ENCODE measurements around the gene FAM200A.

Gene FAM200A

GRCh38 chr7:99543916-99544315 is 8.0 kb downstream of the FAM200A start:
- no peak for TF ChIP-seq CTCF (IDR thresholded peaks at IDR 0.05; ENCODE audit: control extremely low read depth, extremely low read depth, low read depth, missing control alignments)
- ChIA-PET POLR2A (no interaction called here), CTCF (no interaction called here)
- DNase-seq (ENCODE audit: extremely low spot score): no peak

GRCh38 chr7:99543081-99543671 is 8.7 kb downstream of the FAM200A start:
- CTCF ChIA-PET: no interaction called here
- no peak for DNase-seq (ENCODE audit: extremely low spot score)
- no peak for TF ChIP-seq CTCF (IDR thresholded peaks at IDR 0.05; ENCODE audit: control extremely low read depth, extremely low read depth, low read depth, missing control alignments)
- POLR2A ChIA-PET: no interaction called here

- TF ChIP-seq CTCF (IDR thresholded peaks at IDR 0.05; ENCODE audit: control extremely low read depth, extremely low read depth, low read depth, missing control alignments): no peak
Observed at GRCh38 chr7:99541212-99541611, 10.7 kb downstream of the FAM200A start.

GRCh38 chr7:99540542-99540941 is 11.4 kb downstream of the FAM200A start:
- CTCF ChIA-PET: interaction anchor here (1.1 to 1.5 kb wide), 3 partner anchors 15 to 17 kb away, joined by 3 to 5 read pairs (median 4); no protein-coding TSS in a partner anchor
- TF ChIP-seq CTCF (IDR thresholded peaks at IDR 0.05; ENCODE audit: control extremely low read depth, extremely low read depth, low read depth, missing control alignments): no peak

More at GRCh38 chr7:99541212-99541611, 10.7 kb downstream of the FAM200A start:
- no peak for DNase-seq (ENCODE audit: extremely low spot score)
- CTCF ChIA-PET: interaction anchor here (1.1 to 1.5 kb wide), 3 partner anchors 15 to 18 kb away, joined by 3 to 5 read pairs (median 4); no protein-coding TSS in a partner anchor
- POLR2A ChIA-PET: no interaction called here

GRCh38 chr7:99539213-99539811 is 12.6 kb downstream of the FAM200A start:
- ChIA-PET POLR2A (no interaction called here), CTCF (no interaction called here)
- no peak for TF ChIP-seq CTCF (IDR thresholded peaks at IDR 0.05; ENCODE audit: control extremely low read depth, extremely low read depth, low read depth, missing control alignments)
- no peak for DNase-seq (ENCODE audit: extremely low spot score)

More at GRCh38 chr7:99540542-99540941, 11.4 kb downstream of the FAM200A start:
- DNase-seq (ENCODE audit: extremely low spot score): no peak
- POLR2A ChIA-PET: interaction anchor here (0.5 kb wide), 1 partner anchor 450 kb away, joined by 3 read pairs; no protein-coding TSS in a partner anchor

GRCh38 chr7:99535667-99536066 is 16.2 kb downstream of the FAM200A start:
- no peak for DNase-seq (ENCODE audit: extremely low spot score)
- CTCF ChIA-PET: no interaction called here
- POLR2A ChIA-PET: no interaction called here
- TF ChIP-seq CTCF (IDR thresholded peaks at IDR 0.05; ENCODE audit: control extremely low read depth, extremely low read depth, low read depth, missing control alignments): no peak

All from GM10248 (cell line).